ENCODE data around the gene SAC3D1.
A peak's percentile ranks its signal among the peaks of the same experiment; 100 is the strongest.

SAC3D1 gene

DNA sequence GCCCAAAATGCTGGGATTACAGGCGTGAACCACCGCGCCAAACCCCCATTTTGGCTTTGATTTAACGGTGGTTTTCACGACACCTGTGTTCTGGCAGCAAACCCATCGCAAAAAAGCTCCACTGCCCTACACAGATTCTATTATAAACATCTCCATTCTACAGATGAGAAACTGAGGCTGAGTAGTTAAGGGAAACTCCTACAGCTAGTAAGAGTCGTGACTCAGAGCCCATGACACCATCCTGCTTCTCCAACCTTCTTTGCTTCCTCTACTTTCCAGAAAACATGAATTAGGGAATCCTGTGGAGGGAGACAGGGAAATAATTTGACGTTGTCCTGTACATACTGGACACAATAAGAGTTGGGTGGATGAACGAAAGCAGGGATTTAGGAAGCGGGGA, 14.2 kb upstream of the SAC3D1 start:
- no peak for DNase-seq (ENCODE audit: extremely low read depth, low read depth)
- TF ChIP-seq, protein P1, sequence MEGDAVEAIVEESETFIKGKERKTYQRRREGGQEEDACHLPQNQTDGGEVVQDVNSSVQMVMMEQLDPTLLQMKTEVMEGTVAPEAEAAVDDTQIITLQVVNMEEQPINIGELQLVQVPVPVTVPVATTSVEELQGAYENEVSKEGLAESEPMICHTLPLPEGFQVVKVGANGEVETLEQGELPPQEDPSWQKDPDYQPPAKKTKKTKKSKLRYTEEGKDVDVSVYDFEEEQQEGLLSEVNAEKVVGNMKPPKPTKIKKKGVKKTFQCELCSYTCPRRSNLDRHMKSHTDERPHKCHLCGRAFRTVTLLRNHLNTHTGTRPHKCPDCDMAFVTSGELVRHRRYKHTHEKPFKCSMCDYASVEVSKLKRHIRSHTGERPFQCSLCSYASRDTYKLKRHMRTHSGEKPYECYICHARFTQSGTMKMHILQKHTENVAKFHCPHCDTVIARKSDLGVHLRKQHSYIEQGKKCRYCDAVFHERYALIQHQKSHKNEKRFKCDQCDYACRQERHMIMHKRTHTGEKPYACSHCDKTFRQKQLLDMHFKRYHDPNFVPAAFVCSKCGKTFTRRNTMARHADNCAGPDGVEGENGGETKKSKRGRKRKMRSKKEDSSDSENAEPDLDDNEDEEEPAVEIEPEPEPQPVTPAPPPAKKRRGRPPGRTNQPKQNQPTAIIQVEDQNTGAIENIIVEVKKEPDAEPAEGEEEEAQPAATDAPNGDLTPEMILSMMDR (IDR thresholded peaks at IDR 0.05; ENCODE audit: low read depth, low read length) = no peak

DNA sequence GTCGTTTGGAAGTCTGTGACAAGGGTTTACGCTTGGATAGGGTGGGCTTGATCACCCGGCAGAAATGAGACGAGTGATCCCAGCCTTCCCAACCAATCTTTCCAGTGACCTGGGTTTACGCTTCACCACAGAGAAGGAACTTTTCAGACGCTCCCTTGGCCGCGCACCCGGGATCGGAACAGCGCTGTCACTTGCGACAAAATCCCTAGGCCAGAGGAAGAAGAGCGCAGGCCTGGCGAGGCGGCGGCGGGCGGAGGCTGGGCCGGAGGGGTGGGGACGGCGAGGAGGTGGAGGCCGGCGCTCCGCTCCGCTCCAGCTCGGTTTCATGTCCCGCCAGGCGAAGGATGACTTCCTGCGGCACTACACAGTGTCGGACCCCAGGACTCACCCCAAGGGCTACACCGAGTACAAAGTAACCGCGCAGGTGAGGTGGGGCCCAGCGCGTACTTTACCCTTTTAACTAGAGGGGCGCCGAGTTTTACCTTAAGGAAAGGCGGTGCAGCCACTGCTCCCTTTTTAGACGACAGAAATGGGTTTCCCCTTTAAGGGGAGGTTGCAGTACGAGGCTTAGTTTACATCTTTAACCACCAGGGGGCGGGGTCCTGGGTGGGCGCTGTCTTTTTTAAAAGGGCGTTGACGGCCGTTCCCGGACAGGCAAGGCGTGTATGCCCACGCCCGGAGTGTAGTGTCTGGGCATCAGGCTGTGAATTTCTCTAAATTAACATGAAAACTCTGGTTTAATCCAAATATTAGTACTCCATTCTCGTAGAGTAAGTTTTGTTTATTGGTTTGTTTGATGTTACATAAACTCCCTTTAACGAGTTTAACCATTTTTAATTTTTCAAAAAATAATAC, 13.6 kb upstream of the SAC3D1 start, which contains the start of gene SNX15:
SNX15 (plus strand) TSS at position 227 of the 855 bp plus-strand sequence; CDS start at position 326, 99 bp downstream.
- DNase-seq (ENCODE audit: extremely low read depth, low read depth) = peak; percentile 91
- TF ChIP-seq, protein P1 (IDR thresholded peaks at IDR 0.05; ENCODE audit: low read depth, low read length) = peak; percentile 60

- DNase-seq (ENCODE audit: extremely low read depth, low read depth) = no peak
- TF ChIP-seq, protein P1 (IDR thresholded peaks at IDR 0.05; ENCODE audit: low read depth, low read length) = no peak
Observed at GRCh38 chr11:65032216-65032615, 8.8 kb upstream of the SAC3D1 start.

DNA sequence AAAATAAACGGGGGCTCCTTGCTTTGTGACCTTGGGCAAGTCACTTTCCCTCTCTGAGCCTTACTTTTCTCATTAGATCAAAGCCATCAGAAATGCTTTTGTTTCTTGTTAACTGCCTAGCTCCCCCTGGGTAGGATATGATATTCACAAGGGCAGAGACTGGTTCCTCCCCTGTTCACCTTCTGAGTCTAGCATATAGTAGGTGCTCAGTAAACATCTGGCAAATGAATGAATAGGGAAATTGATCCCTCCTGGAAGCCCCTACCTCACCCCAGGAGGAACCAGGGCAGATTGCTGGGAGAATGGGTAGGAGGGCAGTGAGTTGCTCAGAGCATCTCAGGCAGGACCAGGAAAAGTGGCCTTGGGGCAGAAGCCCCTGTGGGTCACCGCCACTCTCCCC, 6.6 kb upstream of the SAC3D1 start:
- no peak for DNase-seq (ENCODE audit: extremely low read depth, low read depth)

GRCh38 chr11:65035579-65035978, 5.4 kb upstream of the SAC3D1 start:
- TF ChIP-seq, protein P1 (IDR thresholded peaks at IDR 0.05; ENCODE audit: low read depth, low read length) = no peak
- DNase-seq (ENCODE audit: extremely low read depth, low read depth) = no peak

More for the DNA sequence above, 6.6 kb upstream of the SAC3D1 start:
- TF ChIP-seq, protein P1 (IDR thresholded peaks at IDR 0.05; ENCODE audit: low read depth, low read length) = no peak

- DNase-seq (ENCODE audit: extremely low read depth, low read depth) = no peak
- TF ChIP-seq, protein P1 (IDR thresholded peaks at IDR 0.05; ENCODE audit: low read depth, low read length) = no peak
Observed at GRCh38 chr11:65036931-65037330, 4.1 kb upstream of the SAC3D1 start.

GRCh38 chr11:65040520-65040846, 527 bp upstream of the SAC3D1 start:
- no peak for DNase-seq (ENCODE audit: extremely low read depth, low read depth)
- TF ChIP-seq, protein P1 (IDR thresholded peaks at IDR 0.05; ENCODE audit: low read depth, low read length) = no peak
